Type B pancreatic cell (in vitro differentiated cells): ENCODE measurements around the gene TBX20. TPM values are rescaled to one million over a fixed set of nuclear protein-coding genes. Genes with fewer than 3 reads are reported as not detected.
A peak's percentile ranks its signal among the peaks of the same experiment; 100 is the strongest.
"Not testable (repeated sequence)": the region's sequence is repeated elsewhere in the genome, so short reads cannot be mapped to it uniquely, and the experiment has no call there.

Experiments used
- DNase-seq: peaks from one replicate; pipeline ENCODE4 v3.0.0; 2021; ENCODE audit warnings: mixed read lengths; ENCODE audit not compliant: unreplicated experiment; ENCODE audit errors: extremely low spot score
- H3K27ac Mint-ChIP-seq: 2 replicates; pipeline ENCODE4 v1.8.0; 2021; ENCODE audit warnings: mild to moderate bottlenecking, mixed read lengths
- H3K27me3 Mint-ChIP-seq: 2 replicates; pipeline ENCODE4 v1.8.0; 2021; ENCODE audit warnings: mixed read lengths
- H3K36me3 Mint-ChIP-seq: 2 replicates; pipeline ENCODE4 v1.8.0; 2021; ENCODE audit warnings: mixed read lengths
- H3K4me1 Mint-ChIP-seq: one replicate; pipeline ENCODE4 v1.8.0; 2021; ENCODE audit warnings: mixed read lengths; ENCODE audit not compliant: unreplicated experiment
- H3K4me3 Mint-ChIP-seq: 2 replicates; pipeline ENCODE4 v1.8.0; 2021; ENCODE audit warnings: mild to moderate bottlenecking, mixed read lengths
- H3K9me3 Mint-ChIP-seq: 2 replicates; pipeline ENCODE4 v1.8.0; 2021; ENCODE audit warnings: mixed read lengths
- total RNA-seq: library from RNA; stranded (reverse); gene quantifications from 2 replicates; pipeline ENCODE4 v1.2.1, GENCODE V29; 2021; ENCODE audit warnings: low replicate concordance
- TF ChIP-seq, protein P1 (sequence below): fragments of 200-600 bp; sonication (generic); conservative IDR thresholded peaks from 2 replicates; pipeline ENCODE4 v1.5.0; 2021; ENCODE audit warnings: antibody characterized with exemption, mild to moderate bottlenecking

The TBX20 gene
- total RNA-seq, 1 donor from 2014 or later: 0.46 TPM

DNA sequence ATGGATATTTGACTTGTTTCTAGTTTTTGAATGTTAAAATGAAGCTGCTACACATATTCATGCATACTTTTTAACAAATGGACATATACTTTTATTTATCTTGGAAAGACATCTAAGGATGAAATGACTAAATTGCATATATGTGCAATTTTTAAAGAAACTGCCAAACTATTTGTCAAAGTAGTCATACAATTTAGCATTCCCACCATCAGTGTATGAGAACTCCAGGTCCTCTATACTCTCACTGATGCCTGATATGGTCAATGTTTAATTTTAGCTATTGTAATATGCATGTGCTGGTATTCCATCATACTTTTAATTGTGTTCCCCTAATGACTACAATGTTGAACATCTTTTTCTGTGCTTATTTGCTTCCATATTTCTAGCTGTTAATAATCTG lies 47.0 kb downstream of the TBX20 start:
- not testable (repeated sequence) for H3K27me3 Mint-ChIP-seq, H3K27ac Mint-ChIP-seq, H3K4me3 Mint-ChIP-seq, H3K9me3 Mint-ChIP-seq, DNase-seq, H3K36me3 Mint-ChIP-seq, H3K4me1 Mint-ChIP-seq

DNA sequence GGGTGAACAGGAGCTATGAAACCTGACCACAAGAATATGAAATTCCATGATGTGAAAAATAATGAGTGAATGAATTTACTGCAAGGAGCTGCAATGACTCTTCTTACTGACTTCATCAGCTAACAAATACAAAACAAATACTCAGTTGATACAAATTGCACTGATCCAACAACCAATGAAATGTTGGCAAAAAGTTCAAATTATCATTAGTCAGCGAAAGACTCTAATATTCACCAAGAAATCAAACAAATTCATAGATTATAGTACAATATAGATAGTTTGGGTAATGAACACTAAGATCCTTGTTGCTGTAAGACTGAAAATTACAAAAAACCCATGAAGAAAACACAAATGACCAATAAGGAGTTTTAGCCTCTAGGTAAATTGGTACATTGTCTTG lies 49.0 kb downstream of the TBX20 start:
- not testable (repeated sequence) for H3K9me3 Mint-ChIP-seq, H3K36me3 Mint-ChIP-seq, H3K4me3 Mint-ChIP-seq, H3K27ac Mint-ChIP-seq, H3K4me1 Mint-ChIP-seq, H3K27me3 Mint-ChIP-seq, DNase-seq

DNA sequence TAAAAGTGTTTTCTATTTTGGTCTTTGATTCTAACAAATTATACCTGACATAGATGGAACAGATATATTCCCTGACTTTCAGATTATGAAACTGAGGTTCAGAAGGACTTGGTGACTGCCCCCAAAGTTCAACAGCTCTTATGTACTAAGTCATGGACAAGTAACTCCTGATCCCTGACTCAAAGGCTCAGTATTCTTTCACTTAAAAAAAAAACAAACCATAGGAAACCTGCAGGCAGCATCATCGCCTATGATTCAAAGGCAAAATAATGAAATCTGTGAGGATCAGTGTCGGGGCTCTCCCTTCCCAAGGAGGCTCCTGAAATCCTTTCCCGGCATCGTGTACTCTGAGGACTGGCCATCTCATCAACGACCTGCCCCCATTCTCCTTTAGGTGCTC lies 49.9 kb downstream of the TBX20 start:
- H3K9me3 Mint-ChIP-seq, H3K27ac Mint-ChIP-seq, H3K4me1 Mint-ChIP-seq, H3K27me3 Mint-ChIP-seq, DNase-seq, H3K4me3 Mint-ChIP-seq, H3K36me3 Mint-ChIP-seq: not testable (repeated sequence)

DNA sequence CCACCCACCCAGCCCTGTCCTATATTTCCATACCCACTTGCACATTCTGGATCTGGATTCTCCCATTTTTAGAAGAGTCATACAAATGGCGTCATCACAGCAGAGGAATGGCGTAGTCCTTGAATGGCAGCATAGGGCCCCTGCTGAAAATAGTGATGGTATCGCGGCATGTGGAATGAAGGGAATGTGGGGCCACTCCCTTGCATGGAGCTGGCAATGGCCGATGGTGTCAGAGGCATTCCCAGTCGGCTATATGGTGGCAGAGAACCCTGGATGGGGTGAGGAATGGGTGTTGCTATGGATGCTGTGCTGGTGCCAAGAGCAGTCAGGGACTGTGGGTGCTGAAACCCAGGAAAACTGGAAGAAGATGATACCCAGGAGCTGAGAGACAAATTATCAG lies 51.5 kb downstream of the TBX20 start:
- not testable (repeated sequence) for H3K4me3 Mint-ChIP-seq, H3K27me3 Mint-ChIP-seq

DNA sequence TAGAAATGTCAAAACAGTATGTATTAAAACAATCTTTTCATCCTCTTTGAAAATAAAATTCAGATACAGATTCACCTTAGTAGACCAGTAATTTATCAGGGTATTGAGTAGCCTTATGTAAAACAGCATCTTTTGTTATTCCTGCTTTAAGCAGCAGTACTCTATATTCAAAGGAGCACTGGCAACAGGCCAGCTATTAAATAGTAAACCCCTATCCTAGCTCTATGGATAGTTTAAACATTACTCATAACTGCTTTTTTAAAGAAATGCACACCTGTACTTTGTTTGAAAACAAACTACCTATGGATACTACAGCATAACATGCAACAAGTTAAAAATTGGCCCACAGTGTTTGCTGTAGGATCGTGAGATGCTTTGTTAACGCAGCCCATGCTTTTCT lies 53.7 kb downstream of the TBX20 start:
- not testable (repeated sequence) for H3K27me3 Mint-ChIP-seq, H3K36me3 Mint-ChIP-seq, H3K27ac Mint-ChIP-seq, H3K9me3 Mint-ChIP-seq, H3K4me3 Mint-ChIP-seq, DNase-seq, H3K4me1 Mint-ChIP-seq

More for the DNA sequence above, 51.5 kb downstream of the TBX20 start:
- H3K4me1 Mint-ChIP-seq, H3K9me3 Mint-ChIP-seq, H3K27ac Mint-ChIP-seq, H3K36me3 Mint-ChIP-seq, DNase-seq: not testable (repeated sequence)

DNA sequence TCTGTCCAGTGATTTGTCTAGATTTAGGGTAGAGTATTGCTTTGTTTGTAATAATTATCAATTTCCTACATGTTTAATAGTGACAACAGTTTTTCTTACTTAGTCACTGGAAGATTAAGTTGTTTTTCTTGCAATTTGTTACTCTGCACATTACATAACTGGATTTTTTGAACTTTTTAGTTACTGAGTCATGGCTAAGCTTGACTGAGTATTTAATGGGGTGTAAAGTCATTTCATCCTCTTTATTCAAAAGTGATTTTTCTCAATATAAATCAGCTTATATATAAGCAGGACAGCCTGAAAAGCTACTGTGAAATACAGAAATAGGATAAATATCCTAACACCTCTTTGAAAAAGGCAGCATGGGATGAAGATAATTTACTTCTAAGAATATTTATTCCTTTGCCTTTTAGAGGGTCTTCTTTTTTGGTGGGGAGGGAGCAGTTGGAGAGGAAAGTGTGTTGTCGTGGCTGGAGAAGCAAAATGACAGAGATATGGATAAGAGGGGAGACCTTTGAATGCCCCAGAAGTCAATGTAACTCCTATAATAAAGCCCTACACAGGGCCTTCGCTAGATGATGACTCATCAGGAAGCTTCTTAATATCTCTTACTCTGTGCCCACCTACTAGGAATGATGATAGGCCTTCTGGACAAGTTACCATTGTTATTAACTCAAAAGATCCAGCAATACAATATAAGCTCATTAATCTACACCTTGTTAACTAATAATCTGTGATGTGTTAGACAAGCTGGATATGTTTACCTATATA lies 55.3 kb downstream of the TBX20 start:
- not testable (repeated sequence) for H3K27ac Mint-ChIP-seq, H3K4me3 Mint-ChIP-seq, H3K27me3 Mint-ChIP-seq, H3K4me1 Mint-ChIP-seq, H3K36me3 Mint-ChIP-seq, DNase-seq, H3K9me3 Mint-ChIP-seq

DNA sequence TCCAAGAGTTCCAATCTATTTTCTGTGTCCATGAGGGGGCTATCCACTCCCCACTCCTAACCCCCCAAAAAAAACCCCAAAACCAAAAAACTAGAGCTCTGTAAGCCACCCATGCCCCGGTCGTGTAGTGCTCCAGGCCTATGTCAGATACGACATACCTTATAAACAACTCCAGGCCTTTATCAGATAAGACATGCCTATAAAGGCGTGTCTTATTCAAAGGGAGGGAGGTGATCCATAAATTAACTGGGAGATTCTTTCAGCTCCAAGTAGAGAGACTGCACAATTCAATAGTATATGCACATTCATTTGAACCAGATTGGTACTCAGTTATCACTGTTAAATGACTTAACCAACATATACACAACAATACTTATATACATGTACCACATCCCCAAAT lies 62.3 kb downstream of the TBX20 start:
- not testable (repeated sequence) for H3K4me3 Mint-ChIP-seq

DNA sequence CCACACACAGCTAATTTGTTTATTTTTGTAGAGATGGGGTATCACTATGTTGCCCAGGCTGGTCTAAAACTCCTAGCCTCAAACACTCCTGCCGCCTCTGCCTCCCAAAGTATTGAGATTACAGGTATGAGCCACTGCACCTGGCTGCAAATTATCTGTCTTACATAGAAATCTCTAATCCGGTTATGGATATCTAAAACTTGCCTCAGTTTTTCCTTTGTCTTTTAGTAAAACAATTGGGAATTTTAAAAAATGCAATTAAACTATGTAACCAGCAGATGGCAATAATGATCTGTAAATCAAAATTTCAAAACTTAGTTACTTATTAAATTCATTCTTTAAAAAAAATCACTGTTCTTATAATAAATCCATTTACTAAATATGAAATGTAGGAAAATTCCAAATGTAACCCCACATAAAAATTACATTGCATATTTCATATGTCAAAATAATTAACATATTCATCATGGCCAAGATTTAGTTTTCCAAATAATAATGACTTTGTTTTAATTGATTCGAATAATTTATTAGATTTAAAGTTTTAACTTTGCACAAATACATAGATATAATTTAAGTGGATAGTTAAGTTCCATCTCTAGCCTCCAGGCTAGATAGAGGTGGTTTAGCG lies 63.6 kb downstream of the TBX20 start:
- peaks cover 45% of the 10 kb centered on the region for H3K27me3 Mint-ChIP-seq

More for the DNA sequence above, 62.3 kb downstream of the TBX20 start:
- not testable (repeated sequence) for H3K9me3 Mint-ChIP-seq, H3K27ac Mint-ChIP-seq, H3K4me1 Mint-ChIP-seq, DNase-seq, H3K36me3 Mint-ChIP-seq
- H3K27me3 Mint-ChIP-seq: peaks cover 36% of the 10 kb centered on the region

DNA sequence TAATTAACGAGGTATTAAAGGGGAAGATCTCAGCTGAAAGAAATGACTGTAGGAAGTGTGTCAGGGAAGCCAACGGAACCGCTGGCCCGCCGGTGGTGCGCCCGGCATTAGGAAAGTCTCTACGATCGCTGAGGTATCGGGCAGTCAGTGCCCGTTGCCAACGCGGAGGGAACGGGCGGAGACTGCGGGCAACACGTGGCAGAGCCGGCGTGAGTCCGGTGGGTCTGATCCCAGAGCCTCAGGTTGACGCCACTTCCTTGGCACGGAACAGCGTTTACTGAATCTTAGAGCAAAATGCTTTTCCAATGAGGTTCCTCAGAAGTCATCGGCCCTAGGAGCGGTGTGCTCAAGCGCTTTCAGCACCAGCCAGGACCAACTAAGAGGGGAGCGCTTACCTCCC lies 67.1 kb downstream of the TBX20 start:
- not testable (repeated sequence) for H3K36me3 Mint-ChIP-seq, H3K27ac Mint-ChIP-seq, H3K9me3 Mint-ChIP-seq, DNase-seq
- H3K4me3 Mint-ChIP-seq: peak overlapping the region; percentile 92
- peaks cover 10% of the 10 kb centered on the region for H3K4me1 Mint-ChIP-seq
- H3K27me3 Mint-ChIP-seq: peaks cover 53% of the 10 kb centered on the region

More for the DNA sequence above, 63.6 kb downstream of the TBX20 start:
- TF ChIP-seq, protein P1, sequence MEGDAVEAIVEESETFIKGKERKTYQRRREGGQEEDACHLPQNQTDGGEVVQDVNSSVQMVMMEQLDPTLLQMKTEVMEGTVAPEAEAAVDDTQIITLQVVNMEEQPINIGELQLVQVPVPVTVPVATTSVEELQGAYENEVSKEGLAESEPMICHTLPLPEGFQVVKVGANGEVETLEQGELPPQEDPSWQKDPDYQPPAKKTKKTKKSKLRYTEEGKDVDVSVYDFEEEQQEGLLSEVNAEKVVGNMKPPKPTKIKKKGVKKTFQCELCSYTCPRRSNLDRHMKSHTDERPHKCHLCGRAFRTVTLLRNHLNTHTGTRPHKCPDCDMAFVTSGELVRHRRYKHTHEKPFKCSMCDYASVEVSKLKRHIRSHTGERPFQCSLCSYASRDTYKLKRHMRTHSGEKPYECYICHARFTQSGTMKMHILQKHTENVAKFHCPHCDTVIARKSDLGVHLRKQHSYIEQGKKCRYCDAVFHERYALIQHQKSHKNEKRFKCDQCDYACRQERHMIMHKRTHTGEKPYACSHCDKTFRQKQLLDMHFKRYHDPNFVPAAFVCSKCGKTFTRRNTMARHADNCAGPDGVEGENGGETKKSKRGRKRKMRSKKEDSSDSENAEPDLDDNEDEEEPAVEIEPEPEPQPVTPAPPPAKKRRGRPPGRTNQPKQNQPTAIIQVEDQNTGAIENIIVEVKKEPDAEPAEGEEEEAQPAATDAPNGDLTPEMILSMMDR: peak; percentile 64
- H3K36me3 Mint-ChIP-seq, DNase-seq, H3K4me3 Mint-ChIP-seq, H3K27ac Mint-ChIP-seq, H3K4me1 Mint-ChIP-seq, H3K9me3 Mint-ChIP-seq: not testable (repeated sequence)
